Measurements from ENCODE around the gene CCDC88B.

CCDC88B gene

GRCh38 chr11:64334764-64335735 is 5.0 kb upstream of the CCDC88B start:
- TF ChIP-seq ZBTB7A (IDR thresholded peaks at IDR 0.05; ENCODE audit: low read depth) (peak; percentile 91), NFIC (IDR thresholded peaks at IDR 0.05) (peak; percentile 44; the same call in 1 of the 2 replicates), EP300 (IDR thresholded peaks at IDR 0.05; ENCODE audit: borderline replicate concordance) (peak; percentile 78; the same call in 1 of the 2 replicates), EGR1 (IDR thresholded peaks at IDR 0.05) (peak; percentile 89), CREB1 (IDR thresholded peaks at IDR 0.05; ENCODE audit: low read depth) (no peak), USF1 (IDR thresholded peaks at IDR 0.05) (no peak; the same call in 1 of the 2 replicates), YY1 (IDR thresholded peaks at IDR 0.05; ENCODE audit: low read depth) (no peak; the same call in 1 of the 2 replicates), REST (IDR thresholded peaks at IDR 0.05; ENCODE audit: low read depth) (no peak), FOXM1 (IDR thresholded peaks at IDR 0.05; ENCODE audit: borderline replicate concordance, low read depth) (no peak), RAD21 (IDR thresholded peaks at IDR 0.05; ENCODE audit: low read depth) (no peak), MAX (IDR thresholded peaks at IDR 0.05) (peak; percentile 84), TEAD4 (IDR thresholded peaks at IDR 0.05) (peak; percentile 89), CEBPB (IDR thresholded peaks at IDR 0.05) (peak; percentile 99), TCF12 (IDR thresholded peaks at IDR 0.05; ENCODE audit: low read depth) (peak; percentile 89), TAF1 (IDR thresholded peaks at IDR 0.05; ENCODE audit: low read depth) (no peak)

GRCh38 chr11:64337538-64338249 is 2.3 kb upstream of the CCDC88B start:
- TF ChIP-seq MAX (IDR thresholded peaks at IDR 0.05) = no peak
- no peak for TF ChIP-seq FOXM1 (IDR thresholded peaks at IDR 0.05; ENCODE audit: borderline replicate concordance, low read depth)
- no peak for TF ChIP-seq EP300 (IDR thresholded peaks at IDR 0.05; ENCODE audit: borderline replicate concordance)
- no peak for TF ChIP-seq TAF1 (IDR thresholded peaks at IDR 0.05; ENCODE audit: low read depth)
- no peak for TF ChIP-seq NFIC (IDR thresholded peaks at IDR 0.05)
- TF ChIP-seq EGR1 (IDR thresholded peaks at IDR 0.05) = no peak
- TF ChIP-seq USF1 (IDR thresholded peaks at IDR 0.05) = no peak
- TF ChIP-seq REST (IDR thresholded peaks at IDR 0.05; ENCODE audit: low read depth) = no peak
- no peak for TF ChIP-seq TEAD4 (IDR thresholded peaks at IDR 0.05)
- TF ChIP-seq CREB1 (IDR thresholded peaks at IDR 0.05; ENCODE audit: low read depth) = no peak
- no peak for TF ChIP-seq YY1 (IDR thresholded peaks at IDR 0.05; ENCODE audit: low read depth)
- TF ChIP-seq CEBPB (IDR thresholded peaks at IDR 0.05) = no peak
- no peak for TF ChIP-seq RAD21 (IDR thresholded peaks at IDR 0.05; ENCODE audit: low read depth)
- no peak for TF ChIP-seq ZBTB7A (IDR thresholded peaks at IDR 0.05; ENCODE audit: low read depth)
- no peak for TF ChIP-seq TCF12 (IDR thresholded peaks at IDR 0.05; ENCODE audit: low read depth)

GRCh38 chr11:64338716-64339115 is 1.3 kb upstream of the CCDC88B start:
- no peak for TF ChIP-seq RAD21 (IDR thresholded peaks at IDR 0.05; ENCODE audit: low read depth)
- no peak for TF ChIP-seq EGR1 (IDR thresholded peaks at IDR 0.05)
- TF ChIP-seq EP300 (IDR thresholded peaks at IDR 0.05; ENCODE audit: borderline replicate concordance) = no peak
- TF ChIP-seq USF1 (IDR thresholded peaks at IDR 0.05) = no peak
- no peak for TF ChIP-seq YY1 (IDR thresholded peaks at IDR 0.05; ENCODE audit: low read depth)
- no peak for TF ChIP-seq REST (IDR thresholded peaks at IDR 0.05; ENCODE audit: low read depth)
- no peak for TF ChIP-seq TCF12 (IDR thresholded peaks at IDR 0.05; ENCODE audit: low read depth)
- TF ChIP-seq TEAD4 (IDR thresholded peaks at IDR 0.05) = no peak
- TF ChIP-seq ZBTB7A (IDR thresholded peaks at IDR 0.05; ENCODE audit: low read depth) = no peak
- TF ChIP-seq TAF1 (IDR thresholded peaks at IDR 0.05; ENCODE audit: low read depth) = no peak
- TF ChIP-seq NFIC (IDR thresholded peaks at IDR 0.05) = no peak
- no peak for TF ChIP-seq CREB1 (IDR thresholded peaks at IDR 0.05; ENCODE audit: low read depth)
- TF ChIP-seq FOXM1 (IDR thresholded peaks at IDR 0.05; ENCODE audit: borderline replicate concordance, low read depth) = no peak

Data from Ishikawa (cell line).